GM18526 (cell line): Measurements from ENCODE around the gene SMIM29.

Experiments used
- POLR2A ChIP-seq: IDR thresholded peaks from 3 replicates; pipeline ENCODE4 v1.6.1; 2011; ENCODE audit not compliant: insufficient read length; ENCODE audit errors: extremely low read depth

The SMIM29 gene

GRCh38 chr6:34223381-34223955 lies 25.3 kb downstream of the SMIM29 start:
- TF ChIP-seq POLR2A, result no peak

GRCh38 chr6:34218691-34219090 lies 30.1 kb downstream of the SMIM29 start:
- no peak for TF ChIP-seq POLR2A

DNA sequence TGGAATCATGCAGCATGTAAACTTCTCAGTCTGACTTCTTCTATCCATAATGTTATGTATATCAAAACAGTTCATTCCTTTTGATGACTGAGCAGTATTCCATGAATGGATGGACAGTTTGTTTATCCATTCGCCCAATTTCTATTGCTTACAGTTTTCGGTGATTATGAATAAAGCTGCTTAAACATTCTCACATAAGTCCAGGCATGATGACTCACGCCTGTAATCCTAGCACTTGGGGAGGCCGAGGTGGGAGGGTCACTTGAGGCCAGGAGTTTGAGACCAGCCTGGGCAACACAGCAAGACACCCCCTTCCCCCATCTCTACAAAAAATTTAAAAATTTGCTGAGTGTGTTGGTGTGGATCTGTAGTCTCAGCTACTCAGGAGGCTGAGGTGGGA lies 35.0 kb downstream of the SMIM29 start:
- TF ChIP-seq POLR2A, result no peak

DNA sequence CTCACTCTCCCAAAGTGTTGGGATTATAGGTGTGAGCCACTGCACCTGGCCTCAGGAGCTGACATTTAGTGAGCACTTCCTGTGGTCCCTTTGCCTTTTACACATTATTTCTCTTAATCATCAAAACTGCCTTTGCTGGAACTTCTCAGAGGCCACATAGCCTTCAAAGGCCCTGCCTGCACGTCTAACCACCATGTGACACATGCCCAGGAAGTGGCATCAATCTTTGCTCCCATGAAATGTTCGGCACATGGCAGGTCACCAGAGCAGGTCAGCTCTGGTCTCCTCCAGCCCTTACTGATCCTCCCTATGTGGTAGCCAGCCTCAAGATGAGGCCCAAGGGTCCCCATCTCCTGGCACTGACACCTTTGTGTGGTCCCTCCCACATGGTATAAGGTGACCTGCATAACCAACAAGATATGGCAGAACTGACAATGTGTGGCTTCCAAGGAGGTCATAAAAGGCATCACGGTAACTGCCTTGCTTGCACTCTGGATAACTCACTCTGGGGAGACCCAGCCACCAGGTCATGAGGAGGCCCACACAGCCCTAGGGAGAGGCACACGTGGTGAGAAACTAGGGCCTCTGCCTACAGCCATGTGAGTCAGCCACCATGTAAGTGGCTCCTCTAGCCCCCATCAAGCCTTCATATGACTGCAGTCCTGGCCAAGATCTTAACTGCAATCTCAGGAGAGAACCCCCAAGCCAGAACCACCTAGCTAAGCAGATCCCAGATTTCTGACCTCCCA lies 40.9 kb downstream of the SMIM29 start:
- no peak for TF ChIP-seq POLR2A

DNA sequence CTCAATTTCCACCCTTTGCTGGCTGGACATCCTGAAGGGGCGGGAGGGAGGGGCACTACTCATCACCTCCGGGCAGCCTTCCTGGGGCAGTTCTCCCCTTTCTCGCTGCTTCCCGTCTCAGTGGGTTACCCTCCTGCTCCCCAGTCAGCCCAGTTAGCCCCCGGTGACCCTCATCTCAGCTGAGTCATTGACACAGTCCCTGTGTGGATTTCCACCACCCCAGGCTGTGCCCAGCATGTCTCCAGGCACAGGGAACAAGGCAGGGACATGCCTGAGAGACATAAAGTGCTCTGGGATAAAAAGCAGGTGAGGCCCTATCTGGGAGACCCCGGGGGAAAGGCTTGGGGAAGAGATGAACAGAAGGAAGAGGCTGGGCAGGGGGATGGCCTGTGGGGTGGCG lies 42.1 kb downstream of the SMIM29 start:
- TF ChIP-seq POLR2A, result no peak

DNA sequence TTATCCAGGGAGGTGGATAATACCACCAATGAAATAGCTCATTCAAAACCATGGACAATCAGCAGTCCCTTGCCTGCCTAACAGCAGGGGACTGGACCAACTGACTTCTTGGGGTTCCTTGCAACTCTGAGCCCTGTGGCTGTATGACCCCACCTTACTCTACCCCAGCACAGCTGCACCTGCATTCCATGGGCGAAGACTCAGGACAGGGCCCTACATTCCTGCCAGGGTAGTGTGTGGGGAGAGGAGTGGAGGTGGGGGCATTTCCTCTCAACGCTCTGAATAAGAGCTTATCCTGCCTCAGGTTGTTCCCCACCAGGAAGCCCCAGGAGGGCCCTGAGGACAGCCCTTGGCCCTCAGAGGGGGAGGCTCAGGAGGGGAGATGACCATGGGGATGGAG lies 42.9 kb downstream of the SMIM29 start:
- TF ChIP-seq POLR2A, result no peak

- no peak for TF ChIP-seq POLR2A
Observed at GRCh38 chr6:34205466-34205865, 43.3 kb downstream of the SMIM29 start.

DNA sequence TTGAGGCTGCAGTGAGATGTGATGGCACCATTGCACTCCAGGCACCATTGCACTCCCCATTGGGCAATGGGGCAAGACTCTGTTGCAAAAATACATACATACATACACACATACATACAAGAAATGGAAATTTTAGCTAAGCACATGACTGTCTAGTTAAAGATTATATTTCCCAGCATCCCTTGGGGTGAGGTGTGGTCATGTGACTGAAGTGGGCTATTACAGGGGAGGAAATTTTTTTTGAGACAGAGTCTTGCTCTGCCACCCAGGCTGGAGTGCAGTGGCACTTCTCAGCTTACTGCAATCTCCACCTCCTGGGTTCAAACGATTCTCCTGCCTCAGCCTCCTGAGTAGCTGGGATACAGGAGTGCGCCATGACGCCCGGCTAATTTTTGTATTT lies 44.1 kb downstream of the SMIM29 start:
- no peak for TF ChIP-seq POLR2A

GRCh38 chr6:34202329-34203201 lies 46.2 kb downstream of the SMIM29 start:
- no peak for TF ChIP-seq POLR2A

DNA sequence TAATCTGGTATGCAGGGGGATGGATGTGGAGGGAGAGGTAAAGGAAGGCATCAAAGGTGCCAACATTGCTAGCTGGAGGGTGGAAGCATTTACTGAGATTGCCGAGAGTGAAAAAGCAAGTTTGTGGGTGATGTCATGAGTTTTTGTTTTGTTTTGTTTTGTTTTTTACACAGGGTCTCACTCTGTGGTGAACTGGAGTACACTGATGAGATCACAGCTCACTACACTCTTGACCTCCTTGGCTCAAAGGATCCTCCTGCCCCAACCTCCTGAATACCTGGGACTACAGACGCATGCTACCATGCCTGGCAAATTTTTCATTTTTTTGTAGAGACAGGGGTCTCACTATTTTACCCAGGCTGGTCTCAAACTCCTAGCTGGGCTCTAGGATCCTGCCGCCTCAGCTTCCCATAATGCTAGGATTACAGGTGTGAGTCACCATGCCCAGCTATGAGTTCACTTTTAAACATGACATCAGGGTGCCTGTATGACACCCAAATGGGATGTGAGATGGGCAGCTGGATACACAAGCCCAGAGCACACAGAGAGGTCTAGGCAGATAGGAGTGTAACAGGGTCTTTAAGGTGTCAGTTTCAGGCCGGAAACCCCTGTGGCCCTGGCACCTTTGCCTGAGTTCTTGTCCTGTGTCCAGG lies 47.2 kb downstream of the SMIM29 start:
- no peak for TF ChIP-seq POLR2A

DNA sequence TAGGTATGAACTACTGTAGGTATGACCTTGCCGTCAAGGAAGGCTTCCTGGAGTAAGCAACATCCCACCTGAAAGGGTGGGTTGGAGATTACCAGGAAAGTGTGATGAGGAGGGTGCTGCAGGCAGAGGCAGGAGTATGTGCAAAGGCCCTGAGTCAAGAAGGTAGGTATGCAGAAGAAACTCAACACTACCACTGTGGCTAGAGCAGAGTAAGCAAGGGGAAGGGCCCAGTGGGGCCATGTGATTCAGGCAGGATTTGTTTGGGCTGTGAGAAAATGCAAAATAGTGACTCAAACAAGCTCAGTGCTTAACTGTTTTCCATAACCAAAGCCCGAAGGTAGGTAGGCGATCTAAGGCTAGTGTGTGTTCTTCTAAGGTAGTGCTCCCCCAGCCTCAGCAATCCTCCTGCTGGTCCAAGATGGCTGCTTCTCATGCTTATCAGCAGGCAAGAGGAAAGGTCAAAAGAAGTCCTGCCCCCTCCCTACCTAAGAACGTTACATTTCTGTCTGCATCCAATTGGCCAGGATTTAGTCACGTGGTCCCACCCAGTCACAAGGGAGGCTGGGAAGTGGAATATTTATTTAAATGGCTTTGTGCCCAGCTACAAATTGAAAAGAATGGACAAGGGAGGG lies 48.4 kb downstream of the SMIM29 start:
- TF ChIP-seq POLR2A, result no peak

DNA sequence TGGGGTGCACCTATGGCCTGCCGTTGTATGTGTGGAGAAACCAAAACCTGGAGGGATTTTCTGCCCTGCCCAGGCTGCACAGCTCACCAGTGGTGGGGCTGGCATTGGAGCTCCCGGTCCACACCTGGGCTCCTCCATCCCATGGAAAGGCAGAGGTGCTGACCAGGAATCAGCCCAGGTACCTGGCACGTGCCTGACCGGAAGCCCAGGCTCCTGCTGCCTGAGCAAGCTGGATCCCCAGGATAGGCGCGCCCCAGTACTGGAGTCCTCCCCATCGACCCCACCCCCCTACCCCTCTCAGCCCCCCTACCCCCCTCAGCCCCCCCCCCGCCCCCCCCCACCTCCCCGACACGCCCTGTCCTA lies 52.0 kb downstream of the SMIM29 start:
- TF ChIP-seq POLR2A, result no peak
